Astrocyte of the spinal cord (primary cell): Measurements from ENCODE around the gene NOB1.
A peak's percentile ranks its signal among the peaks of the same experiment; 100 is the strongest.

ENCODE experiments used
- DNase-seq: peaks from one replicate; pipeline ENCODE4 v3.0.0; 2011; ENCODE audit warnings: low read depth, low spot score
- H3K4me3 ChIP-seq: 2 replicates; pipeline ENCODE4 v1.5.1; 2011; ENCODE audit warnings: low read depth, mild to moderate bottlenecking, low read length, moderate library complexity
- in situ Hi-C: cut with HindIII; loops from 2 replicates; pipeline ENCODE4 v1.10.0; 2017; ENCODE audit warnings: low sequenced_read_pairs
- TF ChIP-seq, protein P1 (sequence below): IDR thresholded peaks from 2 replicates; pipeline ENCODE4 v1.5.1; 2012; ENCODE audit warnings: low read depth, mild to moderate bottlenecking, low read length, inconsistent platforms

Gene NOB1

DNA sequence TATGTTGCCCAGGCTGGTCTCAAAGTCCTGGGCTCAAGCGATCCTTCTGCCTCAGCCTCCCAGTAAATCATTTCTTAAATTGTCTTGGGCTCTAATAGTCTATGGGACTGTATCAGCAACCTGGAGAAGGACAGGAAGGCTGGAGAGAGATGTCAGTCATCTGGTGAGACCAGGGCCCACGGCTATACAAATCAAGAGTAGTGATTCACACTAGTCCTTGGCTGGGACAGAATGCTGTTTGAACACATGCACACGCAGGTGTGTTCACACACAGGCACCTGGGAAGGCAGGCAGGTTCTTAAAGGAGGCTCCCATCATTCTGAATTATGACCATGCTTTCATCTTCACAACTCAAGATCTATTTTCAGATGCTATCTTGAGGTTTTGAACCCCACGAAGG, 42.4 kb downstream of the NOB1 start:
- H3K4me3 ChIP-seq: no peak overlapping the region
- TF ChIP-seq, protein P1, sequence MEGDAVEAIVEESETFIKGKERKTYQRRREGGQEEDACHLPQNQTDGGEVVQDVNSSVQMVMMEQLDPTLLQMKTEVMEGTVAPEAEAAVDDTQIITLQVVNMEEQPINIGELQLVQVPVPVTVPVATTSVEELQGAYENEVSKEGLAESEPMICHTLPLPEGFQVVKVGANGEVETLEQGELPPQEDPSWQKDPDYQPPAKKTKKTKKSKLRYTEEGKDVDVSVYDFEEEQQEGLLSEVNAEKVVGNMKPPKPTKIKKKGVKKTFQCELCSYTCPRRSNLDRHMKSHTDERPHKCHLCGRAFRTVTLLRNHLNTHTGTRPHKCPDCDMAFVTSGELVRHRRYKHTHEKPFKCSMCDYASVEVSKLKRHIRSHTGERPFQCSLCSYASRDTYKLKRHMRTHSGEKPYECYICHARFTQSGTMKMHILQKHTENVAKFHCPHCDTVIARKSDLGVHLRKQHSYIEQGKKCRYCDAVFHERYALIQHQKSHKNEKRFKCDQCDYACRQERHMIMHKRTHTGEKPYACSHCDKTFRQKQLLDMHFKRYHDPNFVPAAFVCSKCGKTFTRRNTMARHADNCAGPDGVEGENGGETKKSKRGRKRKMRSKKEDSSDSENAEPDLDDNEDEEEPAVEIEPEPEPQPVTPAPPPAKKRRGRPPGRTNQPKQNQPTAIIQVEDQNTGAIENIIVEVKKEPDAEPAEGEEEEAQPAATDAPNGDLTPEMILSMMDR: no peak
- DNase-seq: no peak
- in situ Hi-C loops: no loop called here

DNA sequence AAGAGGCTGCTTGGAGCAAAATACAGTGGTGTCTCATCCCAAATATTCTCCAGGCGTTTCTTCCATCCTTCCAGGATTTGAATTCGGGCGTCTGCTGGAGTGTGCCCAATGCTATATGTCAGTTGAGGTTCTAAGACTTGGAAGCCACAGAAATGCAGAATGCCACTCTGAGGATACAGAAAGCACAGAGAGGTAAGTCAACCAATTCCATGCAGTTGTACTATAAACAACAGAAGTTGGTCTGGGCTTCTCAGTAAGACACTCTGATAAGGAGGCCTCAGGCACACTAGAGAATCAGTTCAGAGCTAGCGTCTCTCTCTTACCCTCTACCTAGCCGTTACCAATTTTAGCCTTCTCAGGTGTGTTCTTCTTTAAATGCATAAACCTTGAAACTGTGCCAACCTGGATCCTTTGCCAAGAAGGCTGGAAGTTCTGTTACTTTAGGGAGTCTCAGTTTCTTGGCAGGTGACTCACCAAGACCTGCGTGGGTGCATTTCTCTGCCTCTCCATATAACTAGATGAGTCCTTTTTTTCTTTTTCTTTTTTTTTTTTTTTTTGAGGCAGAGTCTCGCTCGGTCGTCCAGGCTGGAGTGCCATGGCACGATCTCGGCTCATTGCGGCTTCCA, 43.5 kb downstream of the NOB1 start:
- peak; percentile 66 for DNase-seq
- in situ Hi-C loops: no loop called here
- no peak overlapping the region for H3K4me3 ChIP-seq
- TF ChIP-seq, protein P1: no peak

DNA sequence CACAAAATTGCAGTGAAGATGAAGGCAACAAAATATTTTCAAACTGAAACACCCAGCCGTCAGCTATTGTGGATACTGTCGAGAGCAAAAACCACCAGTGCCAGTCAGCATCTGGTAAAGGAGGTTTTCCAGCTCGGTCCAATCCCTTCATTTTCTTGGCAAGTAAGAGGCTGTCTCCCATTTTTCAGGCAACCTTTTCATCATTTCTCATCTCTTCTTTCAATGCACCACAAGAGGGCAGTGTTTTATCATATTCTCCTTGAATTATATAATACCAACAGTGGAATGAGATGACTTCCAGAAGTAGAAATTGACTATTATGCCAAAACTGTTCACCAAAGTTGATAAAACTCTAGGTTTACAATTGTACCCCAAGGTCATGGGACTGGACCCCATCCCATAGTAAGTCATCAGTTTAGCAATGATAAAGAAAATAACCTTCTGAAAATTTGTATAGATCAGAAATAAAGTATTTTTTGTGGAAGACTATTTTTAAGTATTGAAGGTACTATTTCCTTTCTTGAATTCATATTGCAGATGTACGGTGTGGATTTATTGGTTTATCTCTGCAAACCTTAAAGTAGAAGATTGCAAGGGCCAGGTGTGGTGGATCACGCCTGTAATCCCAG, 45.2 kb downstream of the NOB1 start:
- TF ChIP-seq, protein P1: peak; percentile 50
- in situ Hi-C loops: no loop called here
- H3K4me3 ChIP-seq: no peak overlapping the region
- DNase-seq: peak; percentile 69

DNA sequence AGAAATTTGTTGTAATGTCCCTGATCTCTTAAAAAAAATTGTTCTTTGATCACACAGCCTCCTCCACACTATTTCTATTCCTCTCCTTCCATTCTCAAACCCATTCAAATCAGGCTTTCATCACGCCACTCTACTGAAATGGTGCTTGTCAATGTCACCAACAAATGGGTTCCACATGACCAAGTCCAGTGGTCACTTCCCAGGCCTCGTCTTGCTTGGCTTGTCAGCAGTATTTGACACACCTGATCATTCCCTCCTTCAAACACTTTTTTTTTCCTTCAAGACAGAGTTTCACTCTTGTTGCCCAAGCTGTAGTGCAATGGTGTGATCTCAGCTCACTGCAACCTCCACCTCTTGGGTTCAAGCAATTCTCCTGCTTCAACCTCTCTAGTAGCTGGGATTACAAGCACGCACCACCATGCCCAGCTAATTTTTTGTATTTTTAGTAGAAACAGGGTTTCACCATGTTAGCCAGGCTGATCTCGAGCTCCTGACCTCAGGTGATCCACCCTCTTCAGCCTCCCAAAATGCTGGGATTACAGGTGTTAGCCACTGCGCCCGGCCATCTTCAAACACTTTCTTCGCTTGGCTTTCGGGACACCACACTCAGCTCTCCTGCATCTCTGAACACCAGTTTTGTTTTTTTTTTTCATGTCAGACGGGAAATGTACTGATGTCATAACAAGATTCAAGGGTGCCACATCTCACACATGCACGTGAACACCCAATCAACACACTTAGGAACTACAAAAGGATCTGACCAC, 46.6 kb downstream of the NOB1 start:
- in situ Hi-C loops: no loop called here
- H3K4me3 ChIP-seq: no peak overlapping the region
- TF ChIP-seq, protein P1: no peak
- no peak for DNase-seq

DNA sequence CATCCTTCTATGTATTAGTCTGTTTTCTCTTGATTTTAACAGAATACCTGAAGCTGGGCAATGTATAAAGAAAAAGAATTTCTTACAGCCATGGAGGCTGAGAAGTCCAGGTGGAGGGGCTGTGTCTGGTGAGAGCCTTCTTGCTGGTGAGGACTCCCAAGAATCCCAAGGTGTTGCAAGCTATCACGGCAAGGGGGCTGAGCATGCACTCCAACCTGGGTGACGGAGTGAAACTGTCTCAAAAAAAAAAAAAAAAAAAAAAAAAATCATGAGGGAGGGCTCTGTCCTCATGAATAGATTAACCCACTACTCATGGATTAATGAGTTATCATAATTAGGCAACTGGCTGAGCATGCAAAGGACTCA, 47.8 kb downstream of the NOB1 start:
- H3K4me3 ChIP-seq: no peak overlapping the region

DNA sequence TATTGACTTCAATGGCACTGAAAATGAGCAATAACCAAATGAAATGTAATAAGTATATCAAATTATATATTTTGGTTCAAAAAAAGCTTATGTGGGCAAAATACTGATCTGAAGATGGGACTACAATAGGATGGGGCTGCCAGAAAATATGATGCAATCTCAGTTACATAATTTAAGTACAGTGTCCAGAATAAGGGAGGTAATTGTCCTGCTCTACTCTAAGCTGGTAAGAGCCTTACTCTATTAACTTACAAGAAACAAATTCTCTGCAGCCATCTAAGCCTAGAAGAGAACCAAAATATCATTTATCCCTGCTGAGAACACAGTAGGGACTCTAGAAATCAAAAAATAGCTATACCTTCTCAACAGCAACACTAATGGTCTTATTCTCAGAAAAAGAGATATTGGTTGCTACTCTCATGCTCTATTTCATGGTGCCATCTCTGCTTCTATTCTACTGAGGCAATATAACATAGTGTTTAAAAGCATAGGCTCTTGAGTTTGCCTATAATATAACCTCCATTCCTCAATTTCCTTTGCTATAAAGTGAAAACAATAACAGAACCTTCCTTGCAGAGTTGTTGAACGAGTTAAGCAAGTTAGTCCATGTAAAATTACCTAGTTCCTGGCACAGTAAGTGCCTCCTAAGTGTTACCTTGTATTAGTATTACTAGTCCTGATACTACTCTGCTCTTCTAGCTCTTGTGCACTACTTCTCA, 48.3 kb downstream of the NOB1 start:
- in situ Hi-C loops: no loop called here

More for the DNA sequence above, 47.8 kb downstream of the NOB1 start:
- in situ Hi-C loops: no loop called here
- TF ChIP-seq, protein P1: no peak
- DNase-seq: no peak

More for the DNA sequence above, 48.3 kb downstream of the NOB1 start:
- no peak overlapping the region for H3K4me3 ChIP-seq
- TF ChIP-seq, protein P1: no peak
- no peak for DNase-seq
